ENCODE measurements around the gene TMEM72. TPM values are rescaled to one million over a fixed set of nuclear protein-coding genes. Genes with fewer than 3 reads are reported as not detected.
A peak's percentile ranks its signal among the peaks of the same experiment; 100 is the strongest.

Gene TMEM72
- total RNA-seq, 1 donor, result not detected

DNA sequence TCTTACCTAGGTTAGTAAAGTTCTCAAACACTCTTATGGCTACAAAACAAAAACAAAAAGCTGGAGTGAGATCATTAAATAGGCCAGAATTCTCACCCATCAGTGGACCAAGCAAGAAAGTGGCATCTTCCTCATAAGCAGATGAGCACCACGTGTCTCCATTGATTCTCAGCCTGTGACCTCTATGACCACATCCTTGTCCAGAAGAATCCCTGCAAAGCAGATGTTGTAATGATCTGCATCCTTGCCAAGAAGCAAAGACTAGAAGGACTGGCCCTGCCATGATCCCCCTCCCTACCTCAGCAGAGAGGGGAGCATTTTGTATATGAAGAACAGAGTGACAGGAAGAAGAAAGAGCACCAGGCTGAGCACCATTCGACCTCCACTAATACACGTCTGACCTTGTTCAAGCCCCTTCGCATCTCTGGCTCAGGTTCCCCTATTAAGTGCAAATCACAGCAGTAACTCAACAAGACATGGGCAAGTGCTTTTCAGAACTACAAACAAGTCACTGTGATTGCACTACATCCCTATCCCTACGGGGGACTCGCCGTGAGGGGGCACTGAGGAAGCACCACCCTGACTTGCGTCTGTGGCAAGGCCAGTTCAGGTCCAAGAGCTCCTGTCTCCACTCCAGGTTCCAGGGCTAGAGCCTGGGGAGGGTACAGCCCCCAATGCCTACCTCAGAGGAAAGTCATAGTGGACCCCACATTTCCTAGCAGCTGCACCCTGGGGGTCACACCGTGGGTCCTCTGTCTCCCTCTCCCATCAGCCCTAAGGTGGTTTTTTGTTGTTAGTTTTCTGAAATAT is 26.3 kb downstream of the TMEM72 start:
- no peak overlapping the region for H3K27ac ChIP-seq (ENCODE audit: low read depth, low read length)
- H2AFZ ChIP-seq (ENCODE audit: low read length), result no peak overlapping the region
- H3K9me3 ChIP-seq (ENCODE audit: low read depth, low read length), result no peaks in the 10 kb centered on the region
- DNase-seq (ENCODE audit: insufficient read length, low spot score, missing footprints), result no peak
- H3K4me3 ChIP-seq (ENCODE audit: insufficient read depth, low read length), result no peak overlapping the region
- TF ChIP-seq, protein P1, sequence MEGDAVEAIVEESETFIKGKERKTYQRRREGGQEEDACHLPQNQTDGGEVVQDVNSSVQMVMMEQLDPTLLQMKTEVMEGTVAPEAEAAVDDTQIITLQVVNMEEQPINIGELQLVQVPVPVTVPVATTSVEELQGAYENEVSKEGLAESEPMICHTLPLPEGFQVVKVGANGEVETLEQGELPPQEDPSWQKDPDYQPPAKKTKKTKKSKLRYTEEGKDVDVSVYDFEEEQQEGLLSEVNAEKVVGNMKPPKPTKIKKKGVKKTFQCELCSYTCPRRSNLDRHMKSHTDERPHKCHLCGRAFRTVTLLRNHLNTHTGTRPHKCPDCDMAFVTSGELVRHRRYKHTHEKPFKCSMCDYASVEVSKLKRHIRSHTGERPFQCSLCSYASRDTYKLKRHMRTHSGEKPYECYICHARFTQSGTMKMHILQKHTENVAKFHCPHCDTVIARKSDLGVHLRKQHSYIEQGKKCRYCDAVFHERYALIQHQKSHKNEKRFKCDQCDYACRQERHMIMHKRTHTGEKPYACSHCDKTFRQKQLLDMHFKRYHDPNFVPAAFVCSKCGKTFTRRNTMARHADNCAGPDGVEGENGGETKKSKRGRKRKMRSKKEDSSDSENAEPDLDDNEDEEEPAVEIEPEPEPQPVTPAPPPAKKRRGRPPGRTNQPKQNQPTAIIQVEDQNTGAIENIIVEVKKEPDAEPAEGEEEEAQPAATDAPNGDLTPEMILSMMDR (IDR thresholded peaks at IDR 0.05; ENCODE audit: extremely low read depth, low read depth, low read length), result no peak
- no peaks in the 10 kb centered on the region for H3K79me2 ChIP-seq (ENCODE audit: insufficient read depth, low read length)
- H3K36me3 ChIP-seq (ENCODE audit: insufficient read depth, low read length), result no peaks in the 10 kb centered on the region
- no peaks in the 10 kb centered on the region for H3K27me3 ChIP-seq (ENCODE audit: insufficient read depth, low read length)
- peaks cover 10% of the 10 kb centered on the region for H3K4me1 ChIP-seq (ENCODE audit: insufficient read depth, low read length)
- no peak overlapping the region for H3K4me2 ChIP-seq (ENCODE audit: insufficient read depth, low read length)
- no peaks in the 10 kb centered on the region for H4K20me1 ChIP-seq (ENCODE audit: insufficient read depth, low read length)

DNA sequence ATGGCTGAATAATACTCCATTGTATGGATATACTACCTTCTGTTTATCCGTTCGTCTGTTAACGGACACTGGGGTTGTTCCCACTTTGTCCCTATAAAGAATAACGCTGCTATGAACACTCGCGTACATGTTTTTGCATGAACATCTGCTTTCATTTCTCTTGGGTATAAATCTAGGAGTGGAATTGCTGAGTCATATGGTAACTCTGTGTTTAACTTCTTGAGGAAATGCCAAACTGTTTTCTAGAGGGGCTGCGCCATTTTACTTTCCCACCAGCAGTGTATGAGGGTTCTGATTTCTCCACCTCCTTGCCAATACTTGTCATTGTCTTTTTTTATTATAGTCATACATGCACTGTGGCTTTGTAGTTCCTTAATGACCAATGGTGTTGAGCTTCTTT is 27.8 kb downstream of the TMEM72 start:
- peak; percentile 56 for DNase-seq (ENCODE audit: insufficient read length, low spot score, missing footprints)
- H3K27me3 ChIP-seq (ENCODE audit: insufficient read depth, low read length), result no peaks in the 10 kb centered on the region
- no peak overlapping the region for H3K4me3 ChIP-seq (ENCODE audit: insufficient read depth, low read length)
- peaks cover 10% of the 10 kb centered on the region for H3K4me1 ChIP-seq (ENCODE audit: insufficient read depth, low read length)
- H3K36me3 ChIP-seq (ENCODE audit: insufficient read depth, low read length), result no peaks in the 10 kb centered on the region
- no peak overlapping the region for H3K4me2 ChIP-seq (ENCODE audit: insufficient read depth, low read length)
- H3K79me2 ChIP-seq (ENCODE audit: insufficient read depth, low read length), result no peaks in the 10 kb centered on the region
- H3K9me3 ChIP-seq (ENCODE audit: low read depth, low read length), result no peaks in the 10 kb centered on the region
- TF ChIP-seq, protein P1 (IDR thresholded peaks at IDR 0.05; ENCODE audit: extremely low read depth, low read depth, low read length), result no peak
- H4K20me1 ChIP-seq (ENCODE audit: insufficient read depth, low read length), result no peaks in the 10 kb centered on the region
- H3K27ac ChIP-seq (ENCODE audit: low read depth, low read length), result no peak overlapping the region
- H2AFZ ChIP-seq (ENCODE audit: low read length), result no peak overlapping the region

DNA sequence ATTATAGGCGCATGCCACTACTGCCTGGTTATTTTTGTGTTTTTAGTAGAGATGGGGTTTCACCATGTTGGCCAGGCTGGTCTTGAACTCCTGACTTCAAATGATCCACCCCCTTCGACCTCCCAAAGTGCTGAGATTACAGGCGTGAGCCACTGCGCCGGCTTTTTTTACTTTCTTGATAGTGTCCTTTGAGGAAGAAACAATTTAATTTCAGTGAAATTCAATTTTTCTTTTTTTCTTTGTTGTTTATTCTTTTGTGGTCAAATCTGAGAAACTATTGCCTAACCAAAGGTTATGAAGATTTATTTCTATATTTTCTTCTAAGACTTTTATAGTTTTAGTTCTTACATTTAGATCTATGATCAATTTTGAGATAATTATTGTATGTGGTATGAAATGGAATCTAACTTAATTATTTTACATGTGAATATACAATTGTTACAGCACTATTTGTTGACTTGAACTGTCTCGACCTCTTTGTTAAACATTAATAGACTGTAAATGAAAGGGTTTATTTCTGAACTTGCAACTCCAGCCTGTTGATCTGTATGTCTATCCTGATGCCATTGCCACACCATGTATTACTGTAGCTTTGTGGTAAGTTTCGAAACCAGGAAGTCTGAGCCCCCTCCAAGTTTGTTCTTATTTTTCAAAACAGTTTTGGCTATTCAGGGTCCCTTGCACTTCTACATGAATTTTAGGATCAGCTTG is 28.7 kb downstream of the TMEM72 start:
- Histone ChIP-seq H3K79me2 (ENCODE audit: insufficient read depth, low read length) (no peaks in the 10 kb centered on the region), H4K20me1 (ENCODE audit: insufficient read depth, low read length) (no peaks in the 10 kb centered on the region), H3K36me3 (ENCODE audit: insufficient read depth, low read length) (no peaks in the 10 kb centered on the region), H3K4me3 (ENCODE audit: insufficient read depth, low read length) (no peak overlapping the region), H3K9me3 (ENCODE audit: low read depth, low read length) (no peaks in the 10 kb centered on the region), H3K4me1 (ENCODE audit: insufficient read depth, low read length) (peaks cover 6% of the 10 kb centered on the region), H3K27ac (ENCODE audit: low read depth, low read length) (no peak overlapping the region), H3K4me2 (ENCODE audit: insufficient read depth, low read length) (no peak overlapping the region), H3K27me3 (ENCODE audit: insufficient read depth, low read length) (no peaks in the 10 kb centered on the region), H2AFZ (ENCODE audit: low read length) (no peak overlapping the region)
- TF ChIP-seq, protein P1 (IDR thresholded peaks at IDR 0.05; ENCODE audit: extremely low read depth, low read depth, low read length), result no peak
- no peak for DNase-seq (ENCODE audit: insufficient read length, low spot score, missing footprints)

DNA sequence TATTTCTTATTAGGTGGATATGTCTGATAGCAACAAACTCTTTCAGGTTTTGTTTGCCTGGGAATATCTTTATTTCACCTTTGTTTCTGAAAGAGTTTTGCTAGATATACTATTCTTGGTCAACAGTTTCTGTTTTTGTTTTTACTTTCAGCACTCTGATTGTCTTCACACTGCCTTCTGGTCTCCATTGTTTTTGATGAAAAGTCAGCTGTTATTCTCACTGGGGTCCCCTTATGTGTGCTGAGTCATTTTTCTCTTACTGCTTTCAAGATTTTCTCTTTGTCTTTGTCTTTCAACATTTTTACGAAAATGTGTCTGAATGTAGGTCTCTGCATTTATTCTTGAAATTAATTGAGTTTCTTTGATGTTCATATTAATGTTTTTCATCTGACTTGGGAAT is 33.2 kb downstream of the TMEM72 start:
- Histone ChIP-seq H3K27me3 (ENCODE audit: insufficient read depth, low read length) (no peaks in the 10 kb centered on the region), H3K4me1 (ENCODE audit: insufficient read depth, low read length) (peaks cover 11% of the 10 kb centered on the region), H3K27ac (ENCODE audit: low read depth, low read length) (no peak overlapping the region), H2AFZ (ENCODE audit: low read length) (no peak overlapping the region), H3K4me3 (ENCODE audit: insufficient read depth, low read length) (no peak overlapping the region), H3K79me2 (ENCODE audit: insufficient read depth, low read length) (no peaks in the 10 kb centered on the region), H4K20me1 (ENCODE audit: insufficient read depth, low read length) (no peaks in the 10 kb centered on the region), H3K36me3 (ENCODE audit: insufficient read depth, low read length) (no peaks in the 10 kb centered on the region), H3K9me3 (ENCODE audit: low read depth, low read length) (no peaks in the 10 kb centered on the region), H3K4me2 (ENCODE audit: insufficient read depth, low read length) (no peak overlapping the region)
- DNase-seq (ENCODE audit: insufficient read length, low spot score, missing footprints), result no peak
- TF ChIP-seq, protein P1 (IDR thresholded peaks at IDR 0.05; ENCODE audit: extremely low read depth, low read depth, low read length), result no peak

Data from osteoblast (primary cell).